ENCODE results near the gene PCSK5. TPM values are rescaled to one million over a fixed set of nuclear protein-coding genes. Genes with fewer than 3 reads are reported as not detected.

The PCSK5 gene
- total RNA-seq, 1 donor from 2014 or later = 16.7 TPM

DNA sequence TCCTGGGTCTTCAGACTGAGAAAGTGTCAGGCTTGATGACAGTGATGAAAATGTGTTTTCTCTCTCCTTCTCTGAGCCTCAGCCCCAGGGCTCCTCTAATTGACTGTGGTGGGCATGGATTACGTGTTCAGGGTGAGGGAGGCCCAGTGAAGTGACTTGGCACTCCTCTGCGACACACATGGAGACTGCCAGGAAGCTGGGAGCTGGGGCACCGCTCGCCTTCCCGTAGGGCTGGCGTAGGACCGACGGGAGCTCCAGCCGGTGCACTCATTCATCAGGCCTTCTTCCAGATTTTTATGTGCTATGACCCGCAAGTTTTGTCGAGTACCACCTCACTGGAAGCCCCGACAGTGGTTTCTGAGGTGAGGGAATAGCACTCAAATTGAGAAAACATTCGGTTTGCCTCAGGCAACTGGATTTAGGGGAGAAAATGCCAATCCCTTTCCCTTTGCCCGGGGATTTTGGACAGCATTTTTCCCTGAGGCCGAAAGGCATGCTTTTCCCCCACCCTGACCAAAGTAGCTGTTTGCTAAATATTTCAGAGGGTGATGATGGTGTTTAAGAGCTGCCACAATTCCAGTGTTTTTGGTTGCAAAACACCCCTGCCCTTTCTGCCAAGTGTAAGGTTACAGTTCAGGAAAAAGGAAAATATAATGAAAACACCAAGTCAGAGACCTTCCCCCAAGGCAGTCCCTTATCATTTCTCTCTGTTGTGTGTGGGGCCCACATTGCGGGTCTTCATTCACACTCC lies 83.7 kb downstream of the PCSK5 start:
- H3K27ac ChIP-seq (ENCODE audit: low read depth, low read length) = no peak overlapping the region
- H3K4me3 ChIP-seq (ENCODE audit: low read length in 3 of 3) = no peak overlapping the region
- H3K27me3 ChIP-seq (ENCODE audit: control insufficient read depth in 3 of 3, insufficient read depth in 3 of 3, low read length in 3 of 3) = no peaks in the 10 kb centered on the region
- H3K4me1 ChIP-seq (ENCODE audit: control insufficient read depth in 3 of 3, insufficient read depth in 3 of 3, low read length in 3 of 3) = no peaks in the 10 kb centered on the region
- H3K9ac ChIP-seq (ENCODE audit: low read depth in 1 of 3, low read length in 3 of 3) = no peak overlapping the region
- no peaks in the 10 kb centered on the region for H3K9me3 ChIP-seq (ENCODE audit: control insufficient read depth in 3 of 3, low read length in 3 of 3)
- H3K36me3 ChIP-seq (ENCODE audit: control insufficient read depth in 3 of 3, insufficient read depth in 3 of 3, low read length in 3 of 3) = no peaks in the 10 kb centered on the region

GRCh38 chr9:75975071-75975470 lies 84.6 kb downstream of the PCSK5 start:
- Histone ChIP-seq H3K9me3 (ENCODE audit: control insufficient read depth in 3 of 3, low read length in 3 of 3) (no peaks in the 10 kb centered on the region), H3K4me3 (ENCODE audit: low read length in 3 of 3) (no peak overlapping the region), H3K27ac (ENCODE audit: low read depth, low read length) (no peak overlapping the region), H3K36me3 (ENCODE audit: control insufficient read depth in 3 of 3, insufficient read depth in 3 of 3, low read length in 3 of 3) (no peaks in the 10 kb centered on the region), H3K9ac (ENCODE audit: low read depth in 1 of 3, low read length in 3 of 3) (no peak overlapping the region), H3K4me1 (ENCODE audit: control insufficient read depth in 3 of 3, insufficient read depth in 3 of 3, low read length in 3 of 3) (no peaks in the 10 kb centered on the region), H3K27me3 (ENCODE audit: control insufficient read depth in 3 of 3, insufficient read depth in 3 of 3, low read length in 3 of 3) (no peaks in the 10 kb centered on the region)

GRCh38 chr9:75976549-75976948 lies 86.1 kb downstream of the PCSK5 start:
- H3K4me3 ChIP-seq (ENCODE audit: low read length in 3 of 3) = no peak overlapping the region
- H3K9ac ChIP-seq (ENCODE audit: low read depth in 1 of 3, low read length in 3 of 3) = no peak overlapping the region
- no peaks in the 10 kb centered on the region for H3K4me1 ChIP-seq (ENCODE audit: control insufficient read depth in 3 of 3, insufficient read depth in 3 of 3, low read length in 3 of 3)
- no peaks in the 10 kb centered on the region for H3K36me3 ChIP-seq (ENCODE audit: control insufficient read depth in 3 of 3, insufficient read depth in 3 of 3, low read length in 3 of 3)
- no peak overlapping the region for H3K27ac ChIP-seq (ENCODE audit: low read depth, low read length)
- H3K27me3 ChIP-seq (ENCODE audit: control insufficient read depth in 3 of 3, insufficient read depth in 3 of 3, low read length in 3 of 3) = no peaks in the 10 kb centered on the region
- no peaks in the 10 kb centered on the region for H3K9me3 ChIP-seq (ENCODE audit: control insufficient read depth in 3 of 3, low read length in 3 of 3)

DNA sequence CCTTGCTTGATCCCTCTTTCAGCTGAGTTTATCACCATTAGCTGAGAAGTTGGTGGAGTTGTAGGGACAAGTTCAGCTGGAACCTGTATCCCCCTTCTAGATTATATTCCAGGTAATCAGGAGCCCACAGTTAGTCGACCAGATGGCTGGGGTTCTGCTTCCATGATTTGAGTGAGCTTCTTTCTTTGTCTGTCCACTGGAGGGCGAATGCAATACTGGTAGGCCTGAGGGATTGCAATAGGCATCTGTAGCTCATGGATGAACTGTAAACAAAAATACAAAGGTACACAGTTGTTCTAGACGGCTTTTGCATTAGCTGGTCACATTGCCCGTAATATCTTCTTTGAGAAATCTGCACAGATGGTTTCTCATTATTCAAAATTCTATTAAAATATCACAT lies 88.9 kb downstream of the PCSK5 start:
- no peaks in the 10 kb centered on the region for H3K4me1 ChIP-seq (ENCODE audit: control insufficient read depth in 3 of 3, insufficient read depth in 3 of 3, low read length in 3 of 3)
- H3K27ac ChIP-seq (ENCODE audit: low read depth, low read length) = no peak overlapping the region
- H3K9ac ChIP-seq (ENCODE audit: low read depth in 1 of 3, low read length in 3 of 3) = no peak overlapping the region
- no peaks in the 10 kb centered on the region for H3K27me3 ChIP-seq (ENCODE audit: control insufficient read depth in 3 of 3, insufficient read depth in 3 of 3, low read length in 3 of 3)
- H3K9me3 ChIP-seq (ENCODE audit: control insufficient read depth in 3 of 3, low read length in 3 of 3) = no peaks in the 10 kb centered on the region
- no peak overlapping the region for H3K4me3 ChIP-seq (ENCODE audit: low read length in 3 of 3)
- H3K36me3 ChIP-seq (ENCODE audit: control insufficient read depth in 3 of 3, insufficient read depth in 3 of 3, low read length in 3 of 3) = no peaks in the 10 kb centered on the region

- no peaks in the 10 kb centered on the region for H3K27me3 ChIP-seq (ENCODE audit: control insufficient read depth in 3 of 3, insufficient read depth in 3 of 3, low read length in 3 of 3)
- no peaks in the 10 kb centered on the region for H3K4me1 ChIP-seq (ENCODE audit: control insufficient read depth in 3 of 3, insufficient read depth in 3 of 3, low read length in 3 of 3)
- H3K36me3 ChIP-seq (ENCODE audit: control insufficient read depth in 3 of 3, insufficient read depth in 3 of 3, low read length in 3 of 3) = peaks cover 0 to 5% (median 2%) of the 10 kb centered on the region in 3 donors
- H3K27ac ChIP-seq (ENCODE audit: low read depth, low read length) = no peak overlapping the region
- no peak overlapping the region for H3K9ac ChIP-seq (ENCODE audit: low read depth in 1 of 3, low read length in 3 of 3)
- no peaks in the 10 kb centered on the region for H3K9me3 ChIP-seq (ENCODE audit: control insufficient read depth in 3 of 3, low read length in 3 of 3)
- H3K4me3 ChIP-seq (ENCODE audit: low read length in 3 of 3) = no peak overlapping the region
Measured at GRCh38 chr9:75983319-75984045, 93.0 kb downstream of the PCSK5 start.

DNA sequence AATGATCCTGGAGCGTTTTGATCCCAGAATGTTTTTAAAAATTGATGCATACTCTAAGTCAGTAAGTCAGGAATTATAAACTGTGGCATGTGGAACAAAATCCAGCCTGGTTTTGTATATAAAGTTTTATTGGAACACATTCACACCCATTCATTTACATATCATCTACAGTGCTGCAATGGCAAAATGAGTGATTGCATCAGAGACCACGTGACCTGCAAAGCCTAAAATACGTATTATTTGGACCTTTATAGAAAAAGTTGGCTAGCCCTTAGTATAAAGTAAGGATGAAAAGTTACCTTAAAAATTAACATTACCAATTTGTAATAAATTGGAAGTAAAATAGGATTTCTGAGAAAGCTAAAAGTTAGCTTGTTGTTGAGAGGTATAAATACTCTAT lies 95.0 kb downstream of the PCSK5 start:
- Histone ChIP-seq H3K27ac (ENCODE audit: low read depth, low read length) (no peak overlapping the region), H3K4me1 (ENCODE audit: control insufficient read depth in 3 of 3, insufficient read depth in 3 of 3, low read length in 3 of 3) (no peaks in the 10 kb centered on the region), H3K4me3 (ENCODE audit: low read length in 3 of 3) (no peak overlapping the region), H3K27me3 (ENCODE audit: control insufficient read depth in 3 of 3, insufficient read depth in 3 of 3, low read length in 3 of 3) (no peaks in the 10 kb centered on the region), H3K9me3 (ENCODE audit: control insufficient read depth in 3 of 3, low read length in 3 of 3) (no peaks in the 10 kb centered on the region), H3K36me3 (ENCODE audit: control insufficient read depth in 3 of 3, insufficient read depth in 3 of 3, low read length in 3 of 3) (peaks cover 0 to 5% (median 2%) of the 10 kb centered on the region in 3 donors), H3K9ac (ENCODE audit: low read depth in 1 of 3, low read length in 3 of 3) (no peak overlapping the region)

DNA sequence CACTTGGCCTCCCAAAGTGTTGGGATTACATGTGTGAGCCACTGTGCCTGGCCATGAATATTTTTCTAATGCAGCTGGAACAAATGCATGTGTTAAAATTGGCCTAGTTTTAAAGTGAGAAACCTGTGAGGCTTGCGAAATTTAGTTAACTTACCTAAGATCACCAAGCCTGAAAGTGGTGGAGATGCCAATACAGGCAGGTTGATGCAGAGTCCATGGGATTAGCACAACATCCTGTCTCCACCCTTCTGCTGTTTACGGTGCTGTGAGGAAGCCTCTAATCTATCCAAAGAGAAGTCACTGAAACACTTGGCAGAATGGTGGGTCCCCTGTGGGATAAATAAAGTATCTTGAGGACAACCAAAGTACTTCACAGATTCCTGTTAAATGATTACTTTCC lies 98.2 kb downstream of the PCSK5 start:
- Histone ChIP-seq H3K27ac (ENCODE audit: low read depth, low read length) (no peak overlapping the region), H3K9ac (ENCODE audit: low read depth in 1 of 3, low read length in 3 of 3) (no peak overlapping the region), H3K4me1 (ENCODE audit: control insufficient read depth in 3 of 3, insufficient read depth in 3 of 3, low read length in 3 of 3) (no peaks in the 10 kb centered on the region), H3K4me3 (ENCODE audit: low read length in 3 of 3) (no peak overlapping the region), H3K9me3 (ENCODE audit: control insufficient read depth in 3 of 3, low read length in 3 of 3) (no peaks in the 10 kb centered on the region), H3K27me3 (ENCODE audit: control insufficient read depth in 3 of 3, insufficient read depth in 3 of 3, low read length in 3 of 3) (no peaks in the 10 kb centered on the region), H3K36me3 (ENCODE audit: control insufficient read depth in 3 of 3, insufficient read depth in 3 of 3, low read length in 3 of 3) (peaks cover 0 to 5% (median 2%) of the 10 kb centered on the region in 3 donors)

GRCh38 chr9:75990156-75990555 lies 99.7 kb downstream of the PCSK5 start:
- no peak overlapping the region for H3K4me3 ChIP-seq (ENCODE audit: low read length in 3 of 3)
- no peak overlapping the region for H3K27ac ChIP-seq (ENCODE audit: low read depth, low read length)
- no peak overlapping the region for H3K9ac ChIP-seq (ENCODE audit: low read depth in 1 of 3, low read length in 3 of 3)
- no peaks in the 10 kb centered on the region for H3K27me3 ChIP-seq (ENCODE audit: control insufficient read depth in 3 of 3, insufficient read depth in 3 of 3, low read length in 3 of 3)
- no peaks in the 10 kb centered on the region for H3K9me3 ChIP-seq (ENCODE audit: control insufficient read depth in 3 of 3, low read length in 3 of 3)
- peaks cover 0 to 5% (median 2%) of the 10 kb centered on the region in 3 donors for H3K36me3 ChIP-seq (ENCODE audit: control insufficient read depth in 3 of 3, insufficient read depth in 3 of 3, low read length in 3 of 3)
- no peaks in the 10 kb centered on the region for H3K4me1 ChIP-seq (ENCODE audit: control insufficient read depth in 3 of 3, insufficient read depth in 3 of 3, low read length in 3 of 3)

DNA sequence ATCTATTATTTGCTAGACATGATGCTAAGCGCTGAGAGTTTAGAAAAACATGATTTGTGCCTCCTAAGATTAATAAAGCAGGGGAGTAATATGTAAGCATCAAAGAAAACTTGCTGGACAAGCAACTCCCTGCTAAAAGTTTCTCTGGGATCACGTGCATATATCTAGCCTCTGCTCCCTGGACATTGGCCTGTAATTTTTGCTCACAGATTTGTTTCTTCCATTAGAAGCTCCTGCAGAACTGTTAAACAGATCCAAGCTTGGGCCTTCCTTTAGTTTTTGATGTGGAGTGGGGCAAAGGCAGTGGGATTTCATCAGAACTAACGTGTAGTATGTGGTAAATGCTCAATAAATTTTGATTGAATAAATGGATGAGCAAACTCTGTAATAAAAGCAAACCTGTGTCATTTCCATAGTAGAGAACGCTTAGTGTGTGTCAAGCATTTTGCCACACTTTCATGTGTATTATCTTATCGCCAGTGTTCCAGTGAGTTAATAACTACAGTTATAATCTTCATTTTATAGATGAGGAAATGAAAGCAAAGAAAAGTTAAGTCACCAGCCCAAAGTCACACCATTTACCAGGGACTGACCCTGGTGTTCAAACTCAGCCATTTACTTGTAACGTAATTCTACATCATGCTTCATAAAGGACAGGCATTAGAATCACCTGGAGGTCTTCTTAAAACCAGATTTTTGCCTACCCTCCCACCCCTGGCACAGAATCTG lies 100.3 kb downstream of the PCSK5 start:
- no peak overlapping the region for H3K27ac ChIP-seq (ENCODE audit: low read depth, low read length)
- H3K36me3 ChIP-seq (ENCODE audit: control insufficient read depth in 3 of 3, insufficient read depth in 3 of 3, low read length in 3 of 3) = peaks cover 0 to 5% (median 2%) of the 10 kb centered on the region in 3 donors
- H3K4me1 ChIP-seq (ENCODE audit: control insufficient read depth in 3 of 3, insufficient read depth in 3 of 3, low read length in 3 of 3) = no peaks in the 10 kb centered on the region
- H3K4me3 ChIP-seq (ENCODE audit: low read length in 3 of 3) = no peak overlapping the region
- no peaks in the 10 kb centered on the region for H3K27me3 ChIP-seq (ENCODE audit: control insufficient read depth in 3 of 3, insufficient read depth in 3 of 3, low read length in 3 of 3)
- no peaks in the 10 kb centered on the region for H3K9me3 ChIP-seq (ENCODE audit: control insufficient read depth in 3 of 3, low read length in 3 of 3)
- no peak overlapping the region for H3K9ac ChIP-seq (ENCODE audit: low read depth in 1 of 3, low read length in 3 of 3)
